Neural progenitor cell (in vitro differentiated cells): ENCODE results near the gene TMEM128. TPM values are rescaled to one million over a fixed set of nuclear protein-coding genes. Genes with fewer than 3 reads are reported as not detected.

Source experiments
- DNase-seq: peaks from one replicate; pipeline ENCODE4 v3.0.0-alpha.2; 2016; ENCODE audit warnings: low spot score
- H2AFZ ChIP-seq: fragments of 200-600 bp; sonication (generic); replicated peaks from 2 replicates; pipeline ENCODE4 v1.6.1; 2016; ENCODE audit warnings: antibody characterized with exemption
- H3F3A ChIP-seq: fragments of 200-600 bp; sonication (generic); 2 replicates; pipeline ENCODE4 v1.6.1; 2016; ENCODE audit warnings: antibody characterized with exemption, low read depth
- H3K27ac ChIP-seq: fragments of 200-600 bp; sonication (generic); 2 replicates; pipeline ENCODE4 v1.5.1; 2016; ENCODE audit warnings: mild to moderate bottlenecking
- H3K27me3 ChIP-seq: fragments of 200-600 bp; sonication (generic); 2 replicates; pipeline ENCODE4 v1.6.1; 2016; ENCODE audit warnings: mild to moderate bottlenecking, moderate library complexity
- H3K36me3 ChIP-seq: fragments of 200-600 bp; sonication (generic); 2 replicates; pipeline ENCODE4 v1.5.1; 2016
- H3K4me1 ChIP-seq: fragments of 200-600 bp; sonication (generic); 2 replicates; pipeline ENCODE4 v1.6.1; 2016; ENCODE audit warnings: mixed run types
- H3K4me2 ChIP-seq: fragments of 200-600 bp; sonication (generic); 2 replicates; pipeline ENCODE4 v1.6.1; 2016
- H3K4me3 ChIP-seq: fragments of 200-600 bp; sonication (generic); 2 replicates; pipeline ENCODE4 v1.5.1; 2016
- H3K79me2 ChIP-seq: fragments of 200-600 bp; sonication (generic); 2 replicates; pipeline ENCODE4 v1.6.1; 2016; ENCODE audit warnings: low read depth
- H3K9ac ChIP-seq: fragments of 200-600 bp; sonication (generic); 2 replicates; pipeline ENCODE4 v1.6.1; 2016
- H3K9me3 ChIP-seq: fragments of 200-600 bp; sonication (generic); 2 replicates; pipeline ENCODE4 v1.5.1; 2016; ENCODE audit warnings: low read depth
- H4K20me1 ChIP-seq: fragments of 200-600 bp; sonication (generic); 2 replicates; pipeline ENCODE4 v1.6.1; 2016; ENCODE audit warnings: low read depth
- H3K27ac Mint-ChIP-seq: 3 replicates; pipeline ENCODE4 v1.8.0; 2021; ENCODE audit warnings: mixed read lengths
- H3K27me3 Mint-ChIP-seq: 2 replicates; pipeline ENCODE4 v1.8.0; 2022; ENCODE audit warnings: low read depth, mild to moderate bottlenecking, inconsistent platforms, moderate library complexity, mixed read lengths; ENCODE audit not compliant: insufficient read depth
- H3K36me3 Mint-ChIP-seq: 3 replicates; pipeline ENCODE4 v1.8.0; 2021; ENCODE audit warnings: mixed read lengths
- H3K4me1 Mint-ChIP-seq: 3 replicates; pipeline ENCODE4 v1.8.0; 2021; ENCODE audit warnings: mixed read lengths
- H3K4me3 Mint-ChIP-seq: 3 replicates; pipeline ENCODE4 v1.8.0; 2021; ENCODE audit warnings: mild to moderate bottlenecking, moderate library complexity, mixed read lengths
- H3K9me3 Mint-ChIP-seq: 3 replicates; pipeline ENCODE4 v1.8.0; 2020; ENCODE audit warnings: mixed read lengths
- CTCF ChIP-seq: fragments of 200-600 bp; sonication (generic); IDR thresholded peaks from 2 replicates; pipeline ENCODE4 v1.5.1; 2017; ENCODE audit warnings: antibody characterized with exemption, mild to moderate bottlenecking
- EZH2 ChIP-seq: fragments of 200-600 bp; sonication (generic); IDR thresholded peaks from 2 replicates; pipeline ENCODE4 v1.6.1; 2017; ENCODE audit warnings: antibody characterized with exemption, mild to moderate bottlenecking, moderate library complexity
- EZH2phosphoT487 ChIP-seq: fragments of 200-600 bp; sonication (generic); IDR thresholded peaks from 2 replicates; pipeline ENCODE4 v1.6.1; 2017; ENCODE audit warnings: antibody characterized with exemption
- total RNA-seq: library from RNA; depleted of rRNA; stranded (reverse); fragments of >200 nt; gene quantifications from 2 replicates; pipeline ENCODE4 v1.2.3, GENCODE V29; 2015; ENCODE audit warnings: low replicate concordance

Gene TMEM128
- total RNA-seq, 1 donor from 2014 or later: 89.3 TPM

GRCh38 chr4:4269856-4270255, 21.8 kb upstream of the TMEM128 start:
- no peak overlapping the region for H2AFZ ChIP-seq
- TF ChIP-seq EZH2phosphoT487 (no peak), EZH2 (no peak), CTCF (no peak)
- H3K9me3 Mint-ChIP-seq: no peaks in the 10 kb centered on the region
- H3K27me3 Mint-ChIP-seq: peaks cover 2% of the 10 kb centered on the region
- H3K27ac ChIP-seq: no peak overlapping the region
- no peak overlapping the region for H3K4me3 ChIP-seq
- H3K4me1 ChIP-seq: no peaks in the 10 kb centered on the region
- no peaks in the 10 kb centered on the region for H3K9me3 ChIP-seq
- H3F3A ChIP-seq: no peaks in the 10 kb centered on the region
- no peaks in the 10 kb centered on the region for H3K4me1 Mint-ChIP-seq
- no peak overlapping the region for H3K4me3 Mint-ChIP-seq
- H3K79me2 ChIP-seq: no peaks in the 10 kb centered on the region
- peaks cover 7% of the 10 kb centered on the region for H3K36me3 Mint-ChIP-seq
- no peaks in the 10 kb centered on the region for H4K20me1 ChIP-seq
- peaks cover 5% of the 10 kb centered on the region for H3K36me3 ChIP-seq
- H3K9ac ChIP-seq: no peak overlapping the region
- no peak for DNase-seq
- no peak overlapping the region for H3K4me2 ChIP-seq
- no peak overlapping the region for H3K27ac Mint-ChIP-seq
- no peaks in the 10 kb centered on the region for H3K27me3 ChIP-seq

- no peaks in the 10 kb centered on the region for H3K4me1 ChIP-seq
- TF ChIP-seq CTCF: no peak
- no peak for TF ChIP-seq EZH2phosphoT487
- no peak for TF ChIP-seq EZH2
- H3K27ac ChIP-seq: no peak overlapping the region
- Mint-ChIP-seq H3K27me3 (peaks cover 2% of the 10 kb centered on the region), H3K36me3 (peaks cover 7% of the 10 kb centered on the region), H3K4me1 (no peaks in the 10 kb centered on the region), H3K9me3 (no peaks in the 10 kb centered on the region), H3K27ac (no peak overlapping the region), H3K4me3 (no peak overlapping the region)
- H3K27me3 ChIP-seq: no peaks in the 10 kb centered on the region
- H3F3A ChIP-seq: no peaks in the 10 kb centered on the region
- no peak for DNase-seq
- H3K36me3 ChIP-seq: peaks cover 5% of the 10 kb centered on the region
- H3K79me2 ChIP-seq: no peaks in the 10 kb centered on the region
- H2AFZ ChIP-seq: no peak overlapping the region
- H3K9me3 ChIP-seq: no peaks in the 10 kb centered on the region
- no peak overlapping the region for H3K4me2 ChIP-seq
- no peak overlapping the region for H3K4me3 ChIP-seq
- no peaks in the 10 kb centered on the region for H4K20me1 ChIP-seq
- no peak overlapping the region for H3K9ac ChIP-seq
Observed at GRCh38 chr4:4269331-4269731, 21.3 kb upstream of the TMEM128 start.

- Histone ChIP-seq H3K4me3 (no peak overlapping the region), H3K79me2 (no peaks in the 10 kb centered on the region), H3F3A (no peaks in the 10 kb centered on the region), H2AFZ (no peak overlapping the region), H3K4me2 (no peak overlapping the region), H3K27ac (no peak overlapping the region), H3K27me3 (no peaks in the 10 kb centered on the region), H4K20me1 (no peaks in the 10 kb centered on the region), H3K9me3 (no peaks in the 10 kb centered on the region), H3K4me1 (no peaks in the 10 kb centered on the region), H3K36me3 (peaks cover 5% of the 10 kb centered on the region), H3K9ac (no peak overlapping the region)
- Mint-ChIP-seq H3K27me3 (peaks cover 2% of the 10 kb centered on the region), H3K4me1 (no peaks in the 10 kb centered on the region), H3K27ac (no peak overlapping the region), H3K4me3 (no peak overlapping the region), H3K9me3 (no peaks in the 10 kb centered on the region), H3K36me3 (peaks cover 7% of the 10 kb centered on the region)
- no peak for TF ChIP-seq CTCF
- no peak for TF ChIP-seq EZH2phosphoT487
- TF ChIP-seq EZH2: no peak
- DNase-seq: no peak
Observed at GRCh38 chr4:4268776-4269175, 20.8 kb upstream of the TMEM128 start.
